CD4-positive, CD25-positive, alpha-beta regulatory T cell (primary cell): Measurements from ENCODE around the gene SYMPK. TPM values are rescaled to one million over a fixed set of nuclear protein-coding genes. Genes with fewer than 3 reads are reported as not detected.

ENCODE experiments used
- ATAC-seq, 2 donors: fragments of 150-1000 bp; cut with Tn5 transposase; one replicate each; pipeline ENCODE4 v1.10.0; 2021; ENCODE audit warnings: low read depth in 2 of 2, moderate number of reproducible peaks in 2 of 2, moderate library complexity in 1 of 2
- DNase-seq, 3 donors: peaks; one replicate each; pipeline versions ENCODE4 v3.0.0 to v3.0.0-alpha.2; 2012 to 2022; ENCODE audit warnings: mixed read lengths in 1 of 3
- H3K27ac ChIP-seq: one replicate; pipeline ENCODE4 v1.7.0; 2013; ENCODE audit warnings: mild to moderate bottlenecking, low read length; ENCODE audit not compliant: insufficient read depth, poor library complexity, severe bottlenecking
- H3K27me3 ChIP-seq: one replicate; pipeline ENCODE4 v1.7.0; 2013; ENCODE audit warnings: low read length; ENCODE audit not compliant: control insufficient read depth, insufficient read depth
- H3K36me3 ChIP-seq: one replicate; pipeline ENCODE4 v1.7.0; 2013; ENCODE audit warnings: mild to moderate bottlenecking, low read length, moderate library complexity; ENCODE audit not compliant: control insufficient read depth, insufficient read depth
- H3K4me1 ChIP-seq: 2 replicates; pipeline ENCODE4 v1.7.0; 2013; ENCODE audit warnings: mild to moderate bottlenecking, low read length; ENCODE audit not compliant: insufficient read depth, control insufficient read depth, poor library complexity, severe bottlenecking
- H3K4me3 ChIP-seq: one replicate; pipeline ENCODE4 v1.7.0; 2013; ENCODE audit warnings: low read depth, mild to moderate bottlenecking, low read length, moderate library complexity
- H3K9me3 ChIP-seq, 2 experiments: 1 replicate in 1 of 2; 2 replicates in 1 of 2; pipeline ENCODE4 v1.7.0; 2013; ENCODE audit warnings: low read length in 2 of 2, mild to moderate bottlenecking in 1 of 2, moderate library complexity in 1 of 2; ENCODE audit not compliant: control insufficient read depth in 2 of 2
- H3K27ac Mint-ChIP-seq, 3 donors: one replicate each; pipeline ENCODE4 v1.8.0; 2020 to 2022; ENCODE audit warnings: mild to moderate bottlenecking in 3 of 3, mixed read lengths in 3 of 3, moderate library complexity in 2 of 3
- H3K27me3 Mint-ChIP-seq: one replicate; pipeline ENCODE4 v1.8.0; 2022; ENCODE audit warnings: mild to moderate bottlenecking, mixed read lengths
- H3K36me3 Mint-ChIP-seq: one replicate; pipeline ENCODE4 v1.8.0; 2020; ENCODE audit warnings: mixed read lengths
- H3K4me1 Mint-ChIP-seq, 4 donors: one replicate each; pipeline ENCODE4 v1.8.0; 2020 to 2022; ENCODE audit warnings: mixed read lengths in 4 of 4, mild to moderate bottlenecking in 1 of 4
- H3K4me3 Mint-ChIP-seq, 4 donors: one replicate each; pipeline ENCODE4 v1.8.0; 2020 to 2022; ENCODE audit warnings: mild to moderate bottlenecking in 4 of 4, mixed read lengths in 4 of 4, moderate library complexity in 3 of 4
- H3K9me3 Mint-ChIP-seq, 7 donors: one replicate each; pipeline ENCODE4 v1.8.0; 2020 to 2022; ENCODE audit warnings: mixed read lengths in 7 of 7, mild to moderate bottlenecking in 3 of 7, moderate library complexity in 2 of 7
- polyA plus RNA-seq, 4 donors: library from polyadenylated mRNA; unstranded; fragments of 300-500 nt; fragmentation: Illumina TruSeq; gene quantifications; one replicate each; pipeline ENCODE4 v1.2.3, GENCODE V29; 2021
- total RNA-seq: library from RNA; stranded (reverse); gene quantifications from one replicate; pipeline ENCODE4 v1.2.3, GENCODE V29; 2022

The SYMPK gene
- total and polyA plus RNA-seq, 5 donors from 2014 or later, result 5.0 to 87.6 (median 10.5) TPM

- Mint-ChIP-seq H3K27ac (peak overlapping the region in 1 of 3 donors; percentile 35), H3K36me3 (peaks cover 8% of the 10 kb centered on the region), H3K4me1 (peaks cover 0 to 55% (median 25%) of the 10 kb centered on the region in 4 donors), H3K27me3 (peaks cover 21% of the 10 kb centered on the region), H3K9me3 (peaks cover 0 to 5% (median 0%) of the 10 kb centered on the region in 7 donors), H3K4me3 (peak overlapping the region; percentile 66 to 78 (median 71))
- Histone ChIP-seq H3K36me3 (peaks cover 19% of the 10 kb centered on the region), H3K4me1 (peaks cover 25% of the 10 kb centered on the region), H3K4me3 (no peak overlapping the region), H3K27me3 (no peaks in the 10 kb centered on the region), H3K27ac (peak overlapping the region; percentile 15), H3K9me3 (no peaks in the 10 kb centered on the region)
- DNase-seq (no peak), ATAC-seq (no peak)
Observed at GRCh38 chr19:45860359-45861259, 2.3 kb downstream of the SYMPK start.

- Histone ChIP-seq H3K4me1 (no peaks in the 10 kb centered on the region), H3K27ac (no peak overlapping the region), H3K9me3 (no peaks in the 10 kb centered on the region), H3K36me3 (peaks cover 60% of the 10 kb centered on the region), H3K4me3 (no peak overlapping the region), H3K27me3 (no peaks in the 10 kb centered on the region)
- no peak overlapping the region for H3K27ac Mint-ChIP-seq
- peaks cover 0 to 15% (median 6%) of the 10 kb centered on the region in 4 donors for H3K4me1 Mint-ChIP-seq
- H3K36me3 Mint-ChIP-seq, result peaks cover 28% of the 10 kb centered on the region
- H3K27me3 Mint-ChIP-seq, result no peaks in the 10 kb centered on the region
- H3K9me3 Mint-ChIP-seq, result no peaks in the 10 kb centered on the region
- DNase-seq, result no peak
- ATAC-seq, result no peak
- no peak overlapping the region for H3K4me3 Mint-ChIP-seq
Observed at GRCh38 chr19:45854167-45854778, 8.7 kb downstream of the SYMPK start.

- H3K27me3 Mint-ChIP-seq, result no peaks in the 10 kb centered on the region
- H3K36me3 Mint-ChIP-seq, result peaks cover 29% of the 10 kb centered on the region
- Histone ChIP-seq H3K27ac (no peak overlapping the region), H3K9me3 (no peaks in the 10 kb centered on the region), H3K36me3 (peaks cover 63% of the 10 kb centered on the region), H3K4me1 (no peaks in the 10 kb centered on the region), H3K27me3 (no peaks in the 10 kb centered on the region), H3K4me3 (no peak overlapping the region)
- no peak overlapping the region for H3K4me3 Mint-ChIP-seq
- ATAC-seq (no peak), DNase-seq (no peak)
- peaks cover 0 to 6% (median 2%) of the 10 kb centered on the region in 4 donors for H3K4me1 Mint-ChIP-seq
- no peak overlapping the region for H3K27ac Mint-ChIP-seq
- H3K9me3 Mint-ChIP-seq, result no peaks in the 10 kb centered on the region
Observed at GRCh38 chr19:45852983-45853382, 10.0 kb downstream of the SYMPK start.

GRCh38 chr19:45852145-45852750 lies 10.7 kb downstream of the SYMPK start:
- Mint-ChIP-seq H3K36me3 (peaks cover 32% of the 10 kb centered on the region), H3K27me3 (no peaks in the 10 kb centered on the region), H3K27ac (no peak overlapping the region), H3K9me3 (no peaks in the 10 kb centered on the region), H3K4me1 (peaks cover 0 to 5% (median under 1%) of the 10 kb centered on the region in 4 donors), H3K4me3 (no peak overlapping the region)
- ATAC-seq (no peak), DNase-seq (no peak)
- H3K4me1 ChIP-seq, result no peaks in the 10 kb centered on the region
- no peak overlapping the region for H3K27ac ChIP-seq
- H3K36me3 ChIP-seq, result peaks cover 70% of the 10 kb centered on the region
- no peak overlapping the region for H3K4me3 ChIP-seq
- H3K9me3 ChIP-seq, result no peaks in the 10 kb centered on the region
- H3K27me3 ChIP-seq, result no peaks in the 10 kb centered on the region

GRCh38 chr19:45848922-45849321 lies 14.0 kb downstream of the SYMPK start:
- Mint-ChIP-seq H3K4me1 (peaks cover 0 to 6% (median 4%) of the 10 kb centered on the region in 4 donors), H3K9me3 (peaks cover 0 to 2% (median 0%) of the 10 kb centered on the region in 7 donors), H3K27me3 (no peaks in the 10 kb centered on the region), H3K27ac (no peak overlapping the region), H3K4me3 (no peak overlapping the region), H3K36me3 (peaks cover 50% of the 10 kb centered on the region)
- Histone ChIP-seq H3K4me3 (no peak overlapping the region), H3K36me3 (peaks cover 82% of the 10 kb centered on the region), H3K27me3 (no peaks in the 10 kb centered on the region), H3K9me3 (no peaks in the 10 kb centered on the region), H3K4me1 (no peaks in the 10 kb centered on the region), H3K27ac (no peak overlapping the region)
- ATAC-seq (no peak), DNase-seq (no peak)

- Mint-ChIP-seq H3K27ac (no peak overlapping the region), H3K4me3 (no peak overlapping the region)
- peaks cover 83% of the 10 kb centered on the region for H3K36me3 ChIP-seq
Observed at GRCh38 chr19:45847663-45848062, 15.3 kb downstream of the SYMPK start.

GRCh38 chr19:45842198-45842597 lies 20.7 kb downstream of the SYMPK start:
- no peak overlapping the region for H3K27ac Mint-ChIP-seq
- no peak for ATAC-seq
- H3K36me3 Mint-ChIP-seq, result peaks cover 56% of the 10 kb centered on the region
- H3K4me3 Mint-ChIP-seq, result no peak overlapping the region
- H3K9me3 Mint-ChIP-seq, result peaks cover 0 to 2% (median 0%) of the 10 kb centered on the region in 7 donors
- Histone ChIP-seq H3K9me3 (no peaks in the 10 kb centered on the region), H3K4me3 (no peak overlapping the region), H3K36me3 (peaks cover 82% of the 10 kb centered on the region), H3K27me3 (no peaks in the 10 kb centered on the region), H3K27ac (no peak overlapping the region), H3K4me1 (no peaks in the 10 kb centered on the region)
- peaks cover 0 to 9% (median 6%) of the 10 kb centered on the region in 4 donors for H3K4me1 Mint-ChIP-seq
- no peaks in the 10 kb centered on the region for H3K27me3 Mint-ChIP-seq
- no peak for DNase-seq

More at GRCh38 chr19:45847663-45848062, 15.3 kb downstream of the SYMPK start:
- Histone ChIP-seq H3K27ac (no peak overlapping the region), H3K4me3 (no peak overlapping the region), H3K27me3 (no peaks in the 10 kb centered on the region), H3K4me1 (no peaks in the 10 kb centered on the region), H3K9me3 (no peaks in the 10 kb centered on the region)
- ATAC-seq (no peak), DNase-seq (no peak)
- Mint-ChIP-seq H3K4me1 (peaks cover 0 to 6% (median 5%) of the 10 kb centered on the region in 4 donors), H3K36me3 (peaks cover 58% of the 10 kb centered on the region), H3K27me3 (no peaks in the 10 kb centered on the region), H3K9me3 (peaks cover 0 to 2% (median 0%) of the 10 kb centered on the region in 7 donors)
